Measurements from ENCODE around the gene CCNI2.

CCNI2 gene

GRCh38 chr5:132744659-132745058 lies 2.6 kb upstream of the CCNI2 start:
- TF ChIP-seq FOXP2 (optimal IDR thresholded peaks at IDR 0.05; ENCODE audit: borderline replicate concordance, extremely low read depth, extremely low read length, insufficient read depth) (no peak), POLR2AphosphoS5 (IDR thresholded peaks at IDR 0.05; ENCODE audit: low read depth, low read length) (no peak), TAF1 (IDR thresholded peaks at IDR 0.05; ENCODE audit: borderline replicate concordance, insufficient read depth, low read length) (no peak), SIN3A (IDR thresholded peaks at IDR 0.05; ENCODE audit: borderline replicate concordance, insufficient read depth, low read length) (no peak), REST (IDR thresholded peaks at IDR 0.05; ENCODE audit: insufficient read depth in 1 of 2, low read depth in 2 of 2, low read length in 2 of 2) (no peak)

GRCh38 chr5:132746592-132746953 lies 653 bp upstream of the CCNI2 start:
- TF ChIP-seq POLR2AphosphoS5 (IDR thresholded peaks at IDR 0.05; ENCODE audit: low read depth, low read length) (no peak), TAF1 (IDR thresholded peaks at IDR 0.05; ENCODE audit: borderline replicate concordance, insufficient read depth, low read length) (no peak), FOXP2 (optimal IDR thresholded peaks at IDR 0.05; ENCODE audit: borderline replicate concordance, extremely low read depth, extremely low read length, insufficient read depth) (no peak), SIN3A (IDR thresholded peaks at IDR 0.05; ENCODE audit: borderline replicate concordance, insufficient read depth, low read length) (no peak), REST (IDR thresholded peaks at IDR 0.05; ENCODE audit: insufficient read depth in 1 of 2, low read depth in 2 of 2, low read length in 2 of 2) (no peak)

- TF ChIP-seq FOXP2 (optimal IDR thresholded peaks at IDR 0.05; ENCODE audit: borderline replicate concordance, extremely low read depth, extremely low read length, insufficient read depth) (no peak), TAF1 (IDR thresholded peaks at IDR 0.05; ENCODE audit: borderline replicate concordance, insufficient read depth, low read length) (no peak), SIN3A (IDR thresholded peaks at IDR 0.05; ENCODE audit: borderline replicate concordance, insufficient read depth, low read length) (no peak), POLR2AphosphoS5 (IDR thresholded peaks at IDR 0.05; ENCODE audit: low read depth, low read length) (no peak), REST (IDR thresholded peaks at IDR 0.05; ENCODE audit: insufficient read depth in 1 of 2, low read depth in 2 of 2, low read length in 2 of 2) (no peak)
These were observed 602 bp downstream of the CCNI2 start for GRCh38 chr5:132747616-132748440.

GRCh38 chr5:132748522-132749000 lies 1.3 kb downstream of the CCNI2 start:
- TF ChIP-seq FOXP2 (optimal IDR thresholded peaks at IDR 0.05; ENCODE audit: borderline replicate concordance, extremely low read depth, extremely low read length, insufficient read depth) (no peak), SIN3A (IDR thresholded peaks at IDR 0.05; ENCODE audit: borderline replicate concordance, insufficient read depth, low read length) (no peak), POLR2AphosphoS5 (IDR thresholded peaks at IDR 0.05; ENCODE audit: low read depth, low read length) (no peak), REST (IDR thresholded peaks at IDR 0.05; ENCODE audit: insufficient read depth in 1 of 2, low read depth in 2 of 2, low read length in 2 of 2) (no peak), TAF1 (IDR thresholded peaks at IDR 0.05; ENCODE audit: borderline replicate concordance, insufficient read depth, low read length) (no peak)
